GM12878 (cell line): ENCODE measurements around the gene SNX17. TPM values are rescaled to one million over a fixed set of nuclear protein-coding genes. Genes with fewer than 3 reads are reported as not detected.

ENCODE experiments used
- BRCA1 ChIP-seq: IDR thresholded peaks from 2 replicates; pipeline ENCODE4 v1.6.1; 2011; ENCODE audit warnings: low read depth, low read length, improper control_type of control experiment
- DPF2 ChIP-seq: fragments of 450-650 bp; IDR thresholded peaks from 2 replicates; pipeline ENCODE4 v1.6.1; 2017; ENCODE audit warnings: mild to moderate bottlenecking
- FOS ChIP-seq: IDR thresholded peaks from 3 replicates; pipeline ENCODE4 v1.6.1; 2011; ENCODE audit warnings: borderline replicate concordance; ENCODE audit not compliant: insufficient read length; ENCODE audit errors: extremely low read depth
- IKZF2 ChIP-seq, 2 experiments: fragments of 450-650 bp; IDR thresholded peaks; 2 replicates each; pipeline ENCODE4 v1.6.1; 2017; ENCODE audit warnings: mild to moderate bottlenecking in 2 of 2, moderate library complexity in 2 of 2
- JUNB ChIP-seq: IDR thresholded peaks from 2 replicates; pipeline ENCODE4 v1.6.1; 2016; ENCODE audit warnings: antibody characterized with exemption, mild to moderate bottlenecking
- LARP7 ChIP-seq: fragments of 450-650 bp; IDR thresholded peaks from 2 replicates; pipeline ENCODE4 v1.6.1; 2017; ENCODE audit warnings: mild to moderate bottlenecking
- MEF2B ChIP-seq: fragments of 450-650 bp; IDR thresholded peaks from 2 replicates; pipeline ENCODE4 v1.6.1; 2018; ENCODE audit warnings: mild to moderate bottlenecking, moderate library complexity; ENCODE audit not compliant: partially characterized antibody, poor library complexity, severe bottlenecking
- MTA2 ChIP-seq: fragments of 450-650 bp; IDR thresholded peaks from 2 replicates; pipeline ENCODE4 v1.6.1; 2016; ENCODE audit warnings: low read depth, mild to moderate bottlenecking, moderate library complexity
- MXI1 ChIP-seq: fragments of 150-350 bp; IDR thresholded peaks from 2 replicates; pipeline ENCODE4 v1.6.1; 2011; ENCODE audit warnings: low read depth, mild to moderate bottlenecking, inconsistent platforms, low read length, improper control_type of control experiment
- MYC ChIP-seq: IDR thresholded peaks from 2 replicates; pipeline ENCODE4 v1.6.1; 2011; ENCODE audit warnings: mild to moderate bottlenecking, low read length, moderate library complexity, inconsistent platforms; ENCODE audit not compliant: insufficient read depth, insufficient replicate concordance, insufficient read length, severe bottlenecking
- PAX5 ChIP-seq: IDR thresholded peaks from 2 replicates; pipeline ENCODE4 v1.6.1; 2011; ENCODE audit warnings: low read depth, low read length, borderline replicate concordance
- PML ChIP-seq: IDR thresholded peaks from 2 replicates; pipeline ENCODE4 v1.6.1; 2012; ENCODE audit warnings: low read length, inconsistent platforms
- RAD21 ChIP-seq: IDR thresholded peaks from 2 replicates; pipeline ENCODE4 v1.6.1; 2011; ENCODE audit warnings: mild to moderate bottlenecking, low read depth, low read length, moderate library complexity; ENCODE audit not compliant: insufficient read depth
- SUZ12 ChIP-seq: fragments of 200-600 bp; sonication (generic); IDR thresholded peaks from one replicate; pipeline ENCODE4 v1.6.1; 2018; ENCODE audit warnings: antibody characterized with exemption, mild to moderate bottlenecking; ENCODE audit not compliant: unreplicated experiment
- ZNF384 ChIP-seq: IDR thresholded peaks from 2 replicates; pipeline ENCODE4 v1.6.1; 2012; ENCODE audit warnings: low read depth, mild to moderate bottlenecking, low read length, improper control_type of control experiment, borderline replicate concordance
- ZZZ3 ChIP-seq: IDR thresholded peaks from 2 replicates; pipeline ENCODE4 v1.6.1; 2011; ENCODE audit warnings: low read depth; ENCODE audit not compliant: control insufficient read depth, insufficient read length
- polyA plus RNA-seq, 11 experiments: library from polyadenylated mRNA; depleted of rRNA in 4 of 11; unstranded in 6 of 11; stranded (reverse) in 5 of 11; fragments of >200 nt; fragmentation: Nextera tagmentation in 4 of 11; fragmentation: Illumina TruSeq in 1 of 11; extraction: Ambion mirVana in 4 of 11; extraction: Trizol in 1 of 11; gene quantifications; 1 replicate in 1 of 11; 2 replicates in 10 of 11; pipeline versions ENCODE4 v1.2.1 to v1.2.3, GENCODE V29; 2011 to 2016; ENCODE audit warnings: inconsistent platforms in 2 of 11, missing spikeins in 2 of 11, low read depth in 1 of 11
- total RNA-seq, 4 experiments: library from RNA; depleted of rRNA in 3 of 4; stranded (reverse); fragments of >200 nt in 3 of 4; fragmentation: Illumina TruSeq in 1 of 4; extraction: Trizol in 1 of 4; gene quantifications; 2 replicates each; pipeline versions ENCODE4 v1.2.1 to v1.2.3, GENCODE V29; 2013 to 2021
- TF ChIP-seq, protein P1 (sequence below): fragments of 450-650 bp; IDR thresholded peaks from 2 replicates; pipeline ENCODE4 v1.6.1; 2018; ENCODE audit warnings: borderline replicate concordance, mild to moderate bottlenecking; ENCODE audit not compliant: partially characterized antibody
- TF ChIP-seq, protein P2 (sequence below): IDR thresholded peaks from 2 replicates; pipeline ENCODE4 v1.6.1; 2011; ENCODE audit warnings: low read depth, mild to moderate bottlenecking, low read length, moderate library complexity, borderline replicate concordance; ENCODE audit errors: extremely low read depth
- TF ChIP-seq, protein P3 (sequence below): IDR thresholded peaks from 2 replicates; pipeline ENCODE4 v1.6.1; 2012; ENCODE audit warnings: mild to moderate bottlenecking, low read depth, low read length
- TF ChIP-seq, protein P4 (sequence below): IDR thresholded peaks from 2 replicates; pipeline ENCODE4 v1.6.1; 2012; ENCODE audit warnings: low read depth, low read length, improper control_type of control experiment

SNX17 gene
- total and polyA plus RNA-seq, 10 of the 15 experiments (the other 5 are each of a cell fraction or from before 2014, with no cell fraction given), result 6.5 to 116 (median 84.4) TPM

DNA sequence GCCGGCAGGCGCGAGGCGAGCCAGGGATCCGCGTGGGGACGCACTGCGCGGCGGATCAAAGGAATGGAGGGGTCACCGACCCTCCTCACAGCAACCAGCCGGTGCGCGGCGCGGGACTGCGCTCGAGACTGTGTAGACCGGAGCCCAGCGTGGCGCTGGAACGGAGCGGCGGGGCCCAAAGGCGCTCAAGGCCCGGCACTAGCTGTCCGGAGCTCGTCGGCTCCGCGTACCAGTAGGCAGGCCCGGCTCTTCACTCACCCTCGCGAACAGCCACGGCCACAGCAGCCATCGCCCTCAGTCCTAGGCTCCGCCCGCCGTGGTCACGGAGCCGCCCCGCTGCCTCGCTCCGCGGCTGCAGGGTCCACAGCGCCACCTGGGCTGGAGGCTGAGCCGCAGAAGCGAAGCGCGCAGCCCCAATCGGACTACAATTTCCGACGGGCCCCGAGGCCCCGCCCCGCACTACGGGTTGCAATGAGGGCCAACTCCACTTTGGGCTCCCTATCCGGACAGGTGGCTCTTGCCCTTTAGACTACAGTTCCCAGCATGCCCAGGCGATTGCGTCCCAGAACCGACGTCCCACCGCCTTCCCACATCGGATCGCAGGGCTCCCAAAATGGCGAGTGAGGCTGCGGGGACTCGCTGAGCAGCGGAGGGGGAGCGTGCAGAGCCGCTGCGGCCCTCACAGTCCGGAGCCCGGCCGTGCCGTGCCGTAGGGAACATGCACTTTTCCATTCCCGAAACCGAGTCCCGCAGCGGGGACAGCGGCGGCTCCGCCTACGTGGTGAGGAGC, at the start of gene SNX17, which contains the start of gene EIF2B4 (continued):
- TF ChIP-seq, protein P1, sequence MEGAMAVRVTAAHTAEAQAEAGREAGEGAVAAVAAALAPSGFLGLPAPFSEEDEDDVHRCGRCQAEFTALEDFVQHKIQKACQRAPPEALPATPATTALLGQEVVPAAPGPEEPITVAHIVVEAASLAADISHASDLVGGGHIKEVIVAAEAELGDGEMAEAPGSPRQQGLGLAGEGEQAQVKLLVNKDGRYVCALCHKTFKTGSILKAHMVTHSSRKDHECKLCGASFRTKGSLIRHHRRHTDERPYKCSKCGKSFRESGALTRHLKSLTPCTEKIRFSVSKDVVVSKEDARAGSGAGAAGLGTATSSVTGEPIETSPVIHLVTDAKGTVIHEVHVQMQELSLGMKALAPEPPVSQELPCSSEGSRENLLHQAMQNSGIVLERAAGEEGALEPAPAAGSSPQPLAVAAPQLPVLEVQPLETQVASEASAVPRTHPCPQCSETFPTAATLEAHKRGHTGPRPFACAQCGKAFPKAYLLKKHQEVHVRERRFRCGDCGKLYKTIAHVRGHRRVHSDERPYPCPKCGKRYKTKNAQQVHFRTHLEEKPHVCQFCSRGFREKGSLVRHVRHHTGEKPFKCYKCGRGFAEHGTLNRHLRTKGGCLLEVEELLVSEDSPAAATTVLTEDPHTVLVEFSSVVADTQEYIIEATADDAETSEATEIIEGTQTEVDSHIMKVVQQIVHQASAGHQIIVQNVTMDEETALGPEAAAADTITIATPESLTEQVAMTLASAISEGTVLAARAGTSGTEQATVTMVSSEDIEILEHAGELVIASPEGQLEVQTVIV, result peak; percentile 64
- TF ChIP-seq RAD21 (peak; percentile 50), MXI1 (peak; percentile 91), JUNB (no peak), BRCA1 (no peak), IKZF2 (IDR thresholded peaks at IDR 0.05) (peak; percentile 33 to 41; a peak in 1 of 4 replicates), ZNF384 (no peak), ZZZ3 (no peak), FOS (no peak), MTA2 (no peak), SUZ12 (no peak), MYC (no peak), LARP7 (peak; percentile 92), MEF2B (no peak), PAX5 (peak; percentile 90), PML (0 out of 2 replicates have a peak, but pooled peaks have one; percentile 18), DPF2 (peak; percentile 36; the same call in 1 of the 2 replicates)
- TF ChIP-seq, protein P2, sequence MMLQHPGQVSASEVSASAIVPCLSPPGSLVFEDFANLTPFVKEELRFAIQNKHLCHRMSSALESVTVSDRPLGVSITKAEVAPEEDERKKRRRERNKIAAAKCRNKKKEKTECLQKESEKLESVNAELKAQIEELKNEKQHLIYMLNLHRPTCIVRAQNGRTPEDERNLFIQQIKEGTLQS, result no peak
- TF ChIP-seq, protein P3, sequence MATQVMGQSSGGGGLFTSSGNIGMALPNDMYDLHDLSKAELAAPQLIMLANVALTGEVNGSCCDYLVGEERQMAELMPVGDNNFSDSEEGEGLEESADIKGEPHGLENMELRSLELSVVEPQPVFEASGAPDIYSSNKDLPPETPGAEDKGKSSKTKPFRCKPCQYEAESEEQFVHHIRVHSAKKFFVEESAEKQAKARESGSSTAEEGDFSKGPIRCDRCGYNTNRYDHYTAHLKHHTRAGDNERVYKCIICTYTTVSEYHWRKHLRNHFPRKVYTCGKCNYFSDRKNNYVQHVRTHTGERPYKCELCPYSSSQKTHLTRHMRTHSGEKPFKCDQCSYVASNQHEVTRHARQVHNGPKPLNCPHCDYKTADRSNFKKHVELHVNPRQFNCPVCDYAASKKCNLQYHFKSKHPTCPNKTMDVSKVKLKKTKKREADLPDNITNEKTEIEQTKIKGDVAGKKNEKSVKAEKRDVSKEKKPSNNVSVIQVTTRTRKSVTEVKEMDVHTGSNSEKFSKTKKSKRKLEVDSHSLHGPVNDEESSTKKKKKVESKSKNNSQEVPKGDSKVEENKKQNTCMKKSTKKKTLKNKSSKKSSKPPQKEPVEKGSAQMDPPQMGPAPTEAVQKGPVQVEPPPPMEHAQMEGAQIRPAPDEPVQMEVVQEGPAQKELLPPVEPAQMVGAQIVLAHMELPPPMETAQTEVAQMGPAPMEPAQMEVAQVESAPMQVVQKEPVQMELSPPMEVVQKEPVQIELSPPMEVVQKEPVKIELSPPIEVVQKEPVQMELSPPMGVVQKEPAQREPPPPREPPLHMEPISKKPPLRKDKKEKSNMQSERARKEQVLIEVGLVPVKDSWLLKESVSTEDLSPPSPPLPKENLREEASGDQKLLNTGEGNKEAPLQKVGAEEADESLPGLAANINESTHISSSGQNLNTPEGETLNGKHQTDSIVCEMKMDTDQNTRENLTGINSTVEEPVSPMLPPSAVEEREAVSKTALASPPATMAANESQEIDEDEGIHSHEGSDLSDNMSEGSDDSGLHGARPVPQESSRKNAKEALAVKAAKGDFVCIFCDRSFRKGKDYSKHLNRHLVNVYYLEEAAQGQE, result no peak
- TF ChIP-seq, protein P4, sequence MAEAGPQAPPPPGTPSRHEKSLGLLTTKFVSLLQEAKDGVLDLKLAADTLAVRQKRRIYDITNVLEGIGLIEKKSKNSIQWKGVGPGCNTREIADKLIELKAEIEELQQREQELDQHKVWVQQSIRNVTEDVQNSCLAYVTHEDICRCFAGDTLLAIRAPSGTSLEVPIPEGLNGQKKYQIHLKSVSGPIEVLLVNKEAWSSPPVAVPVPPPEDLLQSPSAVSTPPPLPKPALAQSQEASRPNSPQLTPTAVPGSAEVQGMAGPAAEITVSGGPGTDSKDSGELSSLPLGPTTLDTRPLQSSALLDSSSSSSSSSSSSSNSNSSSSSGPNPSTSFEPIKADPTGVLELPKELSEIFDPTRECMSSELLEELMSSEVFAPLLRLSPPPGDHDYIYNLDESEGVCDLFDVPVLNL, result peak; percentile 42; the same call in 1 of the 2 replicates
